OCI-LY1 (cell line): ENCODE data around the gene LDLRAD3.

Source experiments
- H2AFZ ChIP-seq: fragments of 200-600 bp; sonication (generic), shearing (Covaris generic); 2 replicates; pipeline ENCODE4 v1.6.0; 2014; ENCODE audit warnings: antibody characterized with exemption, mild to moderate bottlenecking, low read length
- H3F3A ChIP-seq: fragments of 200-600 bp; sonication (generic), shearing (Covaris generic); 2 replicates; pipeline ENCODE4 v1.6.0; 2014; ENCODE audit warnings: mild to moderate bottlenecking, antibody characterized with exemption, low read length, moderate library complexity; ENCODE audit not compliant: insufficient read depth
- H3K27ac ChIP-seq: fragments of 200-600 bp; sonication (generic); 2 replicates; pipeline ENCODE4 v1.5.1; 2014; ENCODE audit warnings: low read length, mixed run types, mild to moderate bottlenecking, low read depth; ENCODE audit not compliant: poor library complexity, severe bottlenecking
- H3K27me3 ChIP-seq: fragments of 200-600 bp; sonication (generic); 2 replicates; pipeline ENCODE4 v1.6.0; 2014; ENCODE audit warnings: antibody characterized with exemption, mild to moderate bottlenecking, low read length, moderate library complexity; ENCODE audit not compliant: insufficient read depth
- H3K36me3 ChIP-seq: fragments of 200-600 bp; sonication (generic); 2 replicates; pipeline ENCODE4 v1.6.1; 2014; ENCODE audit warnings: mild to moderate bottlenecking, antibody characterized with exemption, low read length, moderate library complexity, mixed read lengths; ENCODE audit not compliant: insufficient read depth
- H3K4me1 ChIP-seq: fragments of 200-600 bp; sonication (generic); 2 replicates; pipeline ENCODE4 v1.5.1; 2014; ENCODE audit warnings: mild to moderate bottlenecking, low read length, moderate library complexity; ENCODE audit not compliant: insufficient read depth, severe bottlenecking
- H3K4me2 ChIP-seq: fragments of 200-600 bp; sonication (generic), shearing (Covaris generic); 2 replicates; pipeline ENCODE4 v1.6.1; 2014; ENCODE audit warnings: low read length
- H3K4me3 ChIP-seq: fragments of 200-600 bp; sonication (generic); 2 replicates; pipeline ENCODE4 v1.5.1; 2014; ENCODE audit warnings: low read length, low read depth, mild to moderate bottlenecking, mixed read lengths; ENCODE audit not compliant: poor library complexity, severe bottlenecking
- H3K79me2 ChIP-seq: fragments of 200-600 bp; shearing (Covaris generic); 2 replicates; pipeline ENCODE4 v1.6.1; 2016; ENCODE audit warnings: mixed run types, low read length, mixed read lengths; ENCODE audit not compliant: insufficient read depth
- H3K9ac ChIP-seq: fragments of 200-600 bp; sonication (generic), shearing (Covaris generic); 2 replicates; pipeline ENCODE4 v1.6.1; 2014; ENCODE audit warnings: mild to moderate bottlenecking, low read length, mixed read lengths
- H3K9me2 ChIP-seq: fragments of 200-600 bp; sonication (generic), shearing (Covaris generic); 2 replicates; pipeline ENCODE4 v1.6.1; 2014; ENCODE audit warnings: low read depth, mild to moderate bottlenecking, low read length, mixed read lengths
- H3K9me3 ChIP-seq: fragments of 200-600 bp; shearing (Covaris generic); 2 replicates; pipeline ENCODE4 v1.6.1; 2014; ENCODE audit warnings: low read length, mixed read lengths
- H4K20me1 ChIP-seq: fragments of 200-600 bp; sonication (generic), shearing (Covaris generic); 2 replicates; pipeline ENCODE4 v1.6.0; 2016; ENCODE audit warnings: mild to moderate bottlenecking, low read length; ENCODE audit not compliant: insufficient read depth
- EZH2 ChIP-seq: fragments of 200-600 bp; sonication (generic), shearing (Covaris generic); IDR thresholded peaks from 2 replicates; pipeline ENCODE4 v1.8.0; 2017; ENCODE audit warnings: borderline replicate concordance, mixed run types, mild to moderate bottlenecking, antibody characterized with exemption, low read length, moderate library complexity, mixed read lengths
- TF ChIP-seq, protein P1 (sequence below): fragments of 200-600 bp; sonication (generic), shearing (Covaris generic); IDR thresholded peaks from 2 replicates; pipeline ENCODE4 v1.5.1; 2017; ENCODE audit warnings: mild to moderate bottlenecking, antibody characterized with exemption, low read length, moderate library complexity, mixed read lengths

The LDLRAD3 gene

GRCh38 chr11:36164506-36165250 lies 220.8 kb downstream of the LDLRAD3 start:
- Histone ChIP-seq H3K4me1 (no peaks in the 10 kb centered on the region), H3K9me2 (no peaks in the 10 kb centered on the region), H3K36me3 (no peaks in the 10 kb centered on the region), H3K9ac (no peak overlapping the region), H3K27ac (no peak overlapping the region), H3F3A (no peaks in the 10 kb centered on the region), H3K79me2 (no peaks in the 10 kb centered on the region), H3K4me3 (no peak overlapping the region), H3K4me2 (no peak overlapping the region), H3K9me3 (no peaks in the 10 kb centered on the region), H3K27me3 (no peaks in the 10 kb centered on the region), H2AFZ (no peak overlapping the region), H4K20me1 (no peaks in the 10 kb centered on the region)
- no peak for TF ChIP-seq EZH2
- TF ChIP-seq, protein P1, sequence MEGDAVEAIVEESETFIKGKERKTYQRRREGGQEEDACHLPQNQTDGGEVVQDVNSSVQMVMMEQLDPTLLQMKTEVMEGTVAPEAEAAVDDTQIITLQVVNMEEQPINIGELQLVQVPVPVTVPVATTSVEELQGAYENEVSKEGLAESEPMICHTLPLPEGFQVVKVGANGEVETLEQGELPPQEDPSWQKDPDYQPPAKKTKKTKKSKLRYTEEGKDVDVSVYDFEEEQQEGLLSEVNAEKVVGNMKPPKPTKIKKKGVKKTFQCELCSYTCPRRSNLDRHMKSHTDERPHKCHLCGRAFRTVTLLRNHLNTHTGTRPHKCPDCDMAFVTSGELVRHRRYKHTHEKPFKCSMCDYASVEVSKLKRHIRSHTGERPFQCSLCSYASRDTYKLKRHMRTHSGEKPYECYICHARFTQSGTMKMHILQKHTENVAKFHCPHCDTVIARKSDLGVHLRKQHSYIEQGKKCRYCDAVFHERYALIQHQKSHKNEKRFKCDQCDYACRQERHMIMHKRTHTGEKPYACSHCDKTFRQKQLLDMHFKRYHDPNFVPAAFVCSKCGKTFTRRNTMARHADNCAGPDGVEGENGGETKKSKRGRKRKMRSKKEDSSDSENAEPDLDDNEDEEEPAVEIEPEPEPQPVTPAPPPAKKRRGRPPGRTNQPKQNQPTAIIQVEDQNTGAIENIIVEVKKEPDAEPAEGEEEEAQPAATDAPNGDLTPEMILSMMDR: no peak

GRCh38 chr11:36165621-36166397 lies 221.9 kb downstream of the LDLRAD3 start:
- Histone ChIP-seq H3K4me2 (no peak overlapping the region), H3K36me3 (no peaks in the 10 kb centered on the region), H3K4me3 (no peak overlapping the region), H3K9ac (no peak overlapping the region), H4K20me1 (no peaks in the 10 kb centered on the region), H3F3A (no peaks in the 10 kb centered on the region), H3K27me3 (no peaks in the 10 kb centered on the region), H3K9me2 (no peaks in the 10 kb centered on the region), H3K79me2 (no peaks in the 10 kb centered on the region), H3K9me3 (no peaks in the 10 kb centered on the region), H2AFZ (no peak overlapping the region), H3K27ac (no peak overlapping the region), H3K4me1 (no peaks in the 10 kb centered on the region)
- TF ChIP-seq EZH2: no peak
- TF ChIP-seq, protein P1: no peak

DNA sequence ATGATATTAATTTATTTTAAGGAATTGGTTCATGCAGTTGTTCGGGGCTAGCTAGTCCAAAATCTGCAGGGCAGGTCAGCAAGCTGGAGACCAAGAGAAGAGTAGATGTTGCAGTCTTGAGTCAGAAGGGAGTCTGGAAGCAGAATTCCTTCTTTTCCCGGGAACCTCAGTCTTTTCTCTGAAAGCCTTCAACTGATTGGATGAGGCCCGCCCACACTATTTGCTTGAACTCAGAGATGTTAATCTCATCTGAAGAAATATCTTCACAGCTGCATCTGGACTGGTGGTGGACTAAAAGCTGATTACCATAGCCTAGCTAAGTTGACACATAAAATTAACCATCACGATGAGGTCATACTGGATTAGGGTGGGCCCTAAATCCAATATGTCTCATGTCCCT lies 223.2 kb downstream of the LDLRAD3 start:
- no peaks in the 10 kb centered on the region for H3K79me2 ChIP-seq

More for the DNA sequence above, 223.2 kb downstream of the LDLRAD3 start:
- Histone ChIP-seq H3K9me2 (no peaks in the 10 kb centered on the region), H3K9me3 (no peaks in the 10 kb centered on the region), H4K20me1 (no peaks in the 10 kb centered on the region), H3K4me2 (no peak overlapping the region), H3K4me1 (no peaks in the 10 kb centered on the region), H3F3A (no peaks in the 10 kb centered on the region), H3K27me3 (no peaks in the 10 kb centered on the region; the same call in 1 of the 2 replicates), H2AFZ (no peak overlapping the region), H3K4me3 (no peak overlapping the region), H3K9ac (no peak overlapping the region), H3K27ac (no peak overlapping the region), H3K36me3 (no peaks in the 10 kb centered on the region)
- TF ChIP-seq EZH2: no peak
- TF ChIP-seq, protein P1: no peak
